OCI-LY7 (cell line): Measurements from ENCODE around the gene AKAP13. TPM values are rescaled to one million over a fixed set of nuclear protein-coding genes. Genes with fewer than 3 reads are reported as not detected.

Experiments
- BruUV-seq: library from RNA; stranded (reverse); fragments of 400-500 nt; replicated peaks from 2 replicates; lab custom pipeline; 2021; lab: Mats Ljungman, UMichigan
- CTCF ChIA-PET: fragments of 300-600 bp; sonication (Branson Sonifier 250); formaldehyde crosslinking; loops from one replicate; lab custom pipeline; 2022; ENCODE audit warnings: antibody characterized with exemption; ENCODE audit not compliant: unreplicated experiment; lab: Charles Lee
- POLR2A ChIA-PET: fragments of 300-600 bp; sonication (Branson Sonifier 250); formaldehyde crosslinking; loops from one replicate; lab custom pipeline; 2022; ENCODE audit warnings: antibody characterized with exemption; lab: Charles Lee
- DNase-seq: peaks from one replicate; pipeline ENCODE4 v3.0.0-alpha.2; 2015; ENCODE audit warnings: low spot score
- H2AFZ ChIP-seq: fragments of 200-600 bp; sonication (generic), shearing (Covaris generic); 2 replicates; pipeline ENCODE4 v1.6.1; 2014; ENCODE audit warnings: mild to moderate bottlenecking, antibody characterized with exemption, low read length, moderate library complexity
- H3K27ac ChIP-seq: fragments of 200-600 bp; sonication (generic); 2 replicates; pipeline ENCODE4 v1.5.1; 2014; ENCODE audit warnings: mixed run types, low read depth, mild to moderate bottlenecking, moderate library complexity, low read length, inconsistent platforms; ENCODE audit not compliant: poor library complexity, severe bottlenecking
- H3K36me3 ChIP-seq: fragments of 200-600 bp; sonication (generic); 2 replicates; pipeline ENCODE4 v1.6.1; 2014; ENCODE audit warnings: mild to moderate bottlenecking, antibody characterized with exemption, low read length, moderate library complexity, mixed read lengths; ENCODE audit not compliant: insufficient read depth
- H3K4me1 ChIP-seq: fragments of 200-600 bp; sonication (generic); 2 replicates; pipeline ENCODE4 v1.5.1; 2014; ENCODE audit warnings: mild to moderate bottlenecking, low read length; ENCODE audit not compliant: insufficient read depth, poor library complexity, severe bottlenecking
- H3K4me2 ChIP-seq: fragments of 200-600 bp; sonication (generic); 2 replicates; pipeline ENCODE4 v1.6.1; 2014; ENCODE audit warnings: mild to moderate bottlenecking, low read length
- H3K4me3 ChIP-seq: fragments of 200-600 bp; sonication (generic); 2 replicates; pipeline ENCODE4 v1.5.1; 2014; ENCODE audit warnings: mild to moderate bottlenecking, low read depth, low read length; ENCODE audit not compliant: poor library complexity, severe bottlenecking
- H3K79me2 ChIP-seq: fragments of 200-600 bp; sonication (generic); 2 replicates; pipeline ENCODE4 v1.6.1; 2016; ENCODE audit warnings: low read depth, mild to moderate bottlenecking, low read length, moderate library complexity, mixed read lengths; ENCODE audit not compliant: insufficient read depth
- H3K9me2 ChIP-seq: fragments of 200-600 bp; sonication (generic); 2 replicates; pipeline ENCODE4 v1.6.1; 2016; ENCODE audit warnings: mild to moderate bottlenecking, low read length, mixed read lengths; ENCODE audit not compliant: insufficient read depth
- H3K9me3 ChIP-seq: fragments of 200-600 bp; sonication (generic); 2 replicates; pipeline ENCODE4 v1.6.1; 2014; ENCODE audit warnings: mild to moderate bottlenecking, mixed run types, low read length, mixed read lengths
- H4K20me1 ChIP-seq: fragments of 200-600 bp; sonication (generic); 2 replicates; pipeline ENCODE4 v1.6.1; 2014; ENCODE audit warnings: mild to moderate bottlenecking, antibody characterized with exemption, low read length, moderate library complexity, mixed read lengths; ENCODE audit not compliant: insufficient read depth
- EZH2phosphoT487 ChIP-seq: fragments of 200-600 bp; sonication (generic); IDR thresholded peaks from 2 replicates; pipeline ENCODE4 v1.6.1; 2018; ENCODE audit warnings: low read depth, borderline replicate concordance, mild to moderate bottlenecking, mixed run types, antibody characterized with exemption, low read length, moderate library complexity, mixed read lengths
- intact Hi-C: fragments of 100-400 bp; cut with micrococcal nuclease; formaldehyde crosslinking; loops from one replicate; pipeline ENCODE4 v1.10.0; 2022; ENCODE audit not compliant: unreplicated experiment
- total RNA-seq, 2 experiments: library from RNA; depleted of rRNA in 1 of 2; stranded (reverse); fragments of >200 nt in 1 of 2; shearing (Covaris generic) in 1 of 2; gene quantifications; 2 replicates each; pipeline ENCODE4 v1.2.3, GENCODE V29; 2014 to 2022
- TF ChIP-seq, protein P1 (sequence below): fragments of 200-600 bp; sonication (generic); conservative IDR thresholded peaks from 2 replicates; pipeline ENCODE4 v1.5.1; 2014; ENCODE audit warnings: mild to moderate bottlenecking, antibody characterized with exemption, low read length, moderate library complexity, mixed read lengths

AKAP13 gene
- total RNA-seq, 2 experiments from 2014 or later = 140 to 250 TPM

DNA sequence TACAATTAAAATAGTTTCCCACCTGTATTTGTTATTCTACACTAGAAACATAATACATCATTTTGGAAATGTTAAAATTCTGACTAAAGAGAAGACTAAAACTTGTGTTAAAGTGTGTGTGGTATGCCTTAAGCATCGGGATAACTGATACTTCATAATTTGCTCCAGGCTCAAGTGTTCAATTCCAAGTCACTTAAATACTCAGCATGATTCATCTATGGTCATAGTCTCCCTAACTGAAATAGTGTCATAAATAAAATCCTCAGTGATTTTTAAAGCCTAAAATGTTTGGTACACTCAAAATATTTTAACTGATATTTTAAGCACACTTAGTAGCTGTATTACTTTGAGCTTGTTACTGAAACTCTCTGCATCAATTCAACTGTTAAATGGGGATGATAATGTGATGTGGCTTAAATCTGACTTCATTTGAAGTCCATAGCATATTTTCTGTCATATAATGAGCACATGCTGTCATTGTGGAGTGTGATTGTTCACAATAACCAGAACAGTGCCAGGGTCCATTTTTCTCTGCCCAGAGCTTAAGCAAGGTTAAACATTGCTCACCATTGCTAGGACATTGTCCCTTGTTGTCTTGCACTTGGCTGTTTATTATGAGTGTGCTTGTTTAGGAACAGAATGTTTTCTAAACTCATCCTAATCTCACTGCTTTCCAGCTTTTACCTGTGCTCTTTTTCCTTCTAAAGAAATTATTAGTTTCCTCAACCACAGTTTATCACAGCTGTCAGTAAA, 292.1 kb downstream of the AKAP13 start:
- Histone ChIP-seq H3K4me1 (no peaks in the 10 kb centered on the region), H3K4me3 (no peak overlapping the region), H3K4me2 (no peak overlapping the region), H4K20me1 (no peaks in the 10 kb centered on the region), H3K36me3 (peaks cover 89% of the 10 kb centered on the region), H3K9me3 (no peaks in the 10 kb centered on the region), H3K79me2 (no peaks in the 10 kb centered on the region), H2AFZ (no peak overlapping the region), H3K9me2 (no peaks in the 10 kb centered on the region), H3K27ac (no peak overlapping the region)
- TF ChIP-seq, protein P1, sequence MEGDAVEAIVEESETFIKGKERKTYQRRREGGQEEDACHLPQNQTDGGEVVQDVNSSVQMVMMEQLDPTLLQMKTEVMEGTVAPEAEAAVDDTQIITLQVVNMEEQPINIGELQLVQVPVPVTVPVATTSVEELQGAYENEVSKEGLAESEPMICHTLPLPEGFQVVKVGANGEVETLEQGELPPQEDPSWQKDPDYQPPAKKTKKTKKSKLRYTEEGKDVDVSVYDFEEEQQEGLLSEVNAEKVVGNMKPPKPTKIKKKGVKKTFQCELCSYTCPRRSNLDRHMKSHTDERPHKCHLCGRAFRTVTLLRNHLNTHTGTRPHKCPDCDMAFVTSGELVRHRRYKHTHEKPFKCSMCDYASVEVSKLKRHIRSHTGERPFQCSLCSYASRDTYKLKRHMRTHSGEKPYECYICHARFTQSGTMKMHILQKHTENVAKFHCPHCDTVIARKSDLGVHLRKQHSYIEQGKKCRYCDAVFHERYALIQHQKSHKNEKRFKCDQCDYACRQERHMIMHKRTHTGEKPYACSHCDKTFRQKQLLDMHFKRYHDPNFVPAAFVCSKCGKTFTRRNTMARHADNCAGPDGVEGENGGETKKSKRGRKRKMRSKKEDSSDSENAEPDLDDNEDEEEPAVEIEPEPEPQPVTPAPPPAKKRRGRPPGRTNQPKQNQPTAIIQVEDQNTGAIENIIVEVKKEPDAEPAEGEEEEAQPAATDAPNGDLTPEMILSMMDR = no peak
- TF ChIP-seq EZH2phosphoT487 = no peak
- ChIA-PET CTCF (interaction anchor here (0.6 kb wide), 1 partner anchor 316 kb away, joined by 3 read pairs; no protein-coding TSS in a partner anchor), POLR2A (interaction anchor here (0.6 to 1.8 kb wide), 4 partner anchors 9 to 118 kb away, joined by 3 to 5 read pairs (median 3); no protein-coding TSS in a partner anchor)
- no TSS peak for BruUV-seq
- no peak for DNase-seq
- intact Hi-C loops = no loop called here

DNA sequence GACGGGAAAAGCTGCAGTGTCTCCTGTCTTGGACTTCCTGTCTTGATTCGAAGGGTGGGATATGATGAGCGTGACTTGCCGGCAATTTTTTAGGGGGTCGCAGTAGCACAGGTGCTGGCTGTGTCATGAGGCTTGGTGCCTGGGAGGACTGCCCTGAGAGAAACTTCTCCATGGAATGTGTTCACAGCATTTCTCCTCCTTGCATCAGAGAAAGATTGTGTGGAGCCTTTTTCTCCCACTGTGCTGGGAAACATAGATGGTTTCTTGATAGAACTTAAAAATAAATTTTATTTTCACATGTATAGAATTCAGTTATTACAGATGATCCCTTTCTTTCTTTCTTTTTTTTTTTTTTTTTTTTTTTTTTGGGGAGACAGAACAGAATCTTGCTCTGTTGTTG, 292.9 kb downstream of the AKAP13 start:
- Histone ChIP-seq H3K27ac (no peak overlapping the region), H3K79me2 (no peaks in the 10 kb centered on the region), H4K20me1 (no peaks in the 10 kb centered on the region), H3K4me1 (no peaks in the 10 kb centered on the region), H3K36me3 (peaks cover 85% of the 10 kb centered on the region), H2AFZ (no peak overlapping the region), H3K9me2 (no peaks in the 10 kb centered on the region), H3K4me2 (no peak overlapping the region), H3K9me3 (no peaks in the 10 kb centered on the region), H3K4me3 (no peak overlapping the region)
- intact Hi-C loops = no loop called here
- CTCF ChIA-PET = no interaction called here
- no peak for DNase-seq
- POLR2A ChIA-PET = interaction anchor here (1.3 to 1.8 kb wide), 2 partner anchors 9 to 13 kb away, joined by 3 to 5 read pairs; no protein-coding TSS in a partner anchor
- no TSS peak for BruUV-seq
- TF ChIP-seq, protein P1 = no peak
- no peak for TF ChIP-seq EZH2phosphoT487
